LNCaP clone FGC (cell line): Measurements from ENCODE around the gene CAT.

Experiments
- DNase-seq: peaks from one replicate; pipeline ENCODE4 v3.0.0-alpha.2; 2011; ENCODE audit warnings: low read depth
- H3K4me3 ChIP-seq: 2 replicates; pipeline ENCODE4 v1.5.1; 2011; ENCODE audit warnings: mild to moderate bottlenecking, low read depth, low read length, control low read depth
- TF ChIP-seq, protein P1 (sequence below): IDR thresholded peaks from 2 replicates; pipeline ENCODE4 v1.5.1; 2012; ENCODE audit warnings: mild to moderate bottlenecking; ENCODE audit not compliant: control insufficient read depth, insufficient read depth; ENCODE audit errors: extremely low read depth

Gene CAT

DNA sequence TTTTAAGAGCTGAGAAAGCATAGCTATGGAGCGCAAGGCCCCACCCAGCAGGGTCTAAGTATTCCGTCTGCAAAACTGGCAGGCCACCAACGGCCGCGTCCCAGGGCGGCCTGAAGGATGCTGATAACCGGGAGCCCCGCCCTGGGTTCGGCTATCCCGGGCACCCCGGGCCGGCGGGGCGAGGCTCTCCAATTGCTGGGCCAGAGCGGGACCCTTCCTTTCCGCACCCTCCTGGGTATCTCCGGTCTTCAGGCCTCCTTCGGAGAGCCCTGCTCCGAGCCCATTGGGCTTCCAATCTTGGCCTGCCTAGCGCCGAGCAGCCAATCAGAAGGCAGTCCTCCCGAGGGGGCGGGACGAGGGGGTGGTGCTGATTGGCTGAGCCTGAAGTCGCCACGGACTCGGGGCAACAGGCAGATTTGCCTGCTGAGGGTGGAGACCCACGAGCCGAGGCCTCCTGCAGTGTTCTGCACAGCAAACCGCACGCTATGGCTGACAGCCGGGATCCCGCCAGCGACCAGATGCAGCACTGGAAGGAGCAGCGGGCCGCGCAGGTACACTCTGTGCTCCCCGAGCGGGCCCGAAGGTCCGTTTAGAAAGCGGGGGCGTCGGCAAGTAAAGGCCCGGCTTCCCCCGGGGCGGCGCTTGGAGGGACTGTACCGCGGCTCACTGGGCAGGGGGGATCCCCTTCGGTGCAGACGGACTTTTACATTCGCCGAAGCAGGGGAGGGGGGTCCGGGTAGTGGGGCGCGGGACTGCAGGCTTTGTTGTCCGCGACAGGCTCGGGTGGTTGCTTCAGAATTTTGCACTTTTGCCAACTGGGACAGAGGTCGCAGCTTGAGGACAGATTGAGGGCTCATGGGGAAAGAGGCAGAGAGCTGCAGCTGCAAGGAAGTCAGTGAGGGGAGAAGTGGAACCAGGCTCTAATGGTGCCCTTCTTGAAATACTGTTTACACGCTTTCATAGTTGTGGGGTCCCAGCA, at the start of gene CAT:
Gene CAT (plus strand): TSS at position 406 of the 979 bp plus-strand sequence. CDS start 80 bp downstream, at position 486.
- H3K4me3 ChIP-seq, result peak within 1 kb of the TSS; percentile 96
- TF ChIP-seq, protein P1, sequence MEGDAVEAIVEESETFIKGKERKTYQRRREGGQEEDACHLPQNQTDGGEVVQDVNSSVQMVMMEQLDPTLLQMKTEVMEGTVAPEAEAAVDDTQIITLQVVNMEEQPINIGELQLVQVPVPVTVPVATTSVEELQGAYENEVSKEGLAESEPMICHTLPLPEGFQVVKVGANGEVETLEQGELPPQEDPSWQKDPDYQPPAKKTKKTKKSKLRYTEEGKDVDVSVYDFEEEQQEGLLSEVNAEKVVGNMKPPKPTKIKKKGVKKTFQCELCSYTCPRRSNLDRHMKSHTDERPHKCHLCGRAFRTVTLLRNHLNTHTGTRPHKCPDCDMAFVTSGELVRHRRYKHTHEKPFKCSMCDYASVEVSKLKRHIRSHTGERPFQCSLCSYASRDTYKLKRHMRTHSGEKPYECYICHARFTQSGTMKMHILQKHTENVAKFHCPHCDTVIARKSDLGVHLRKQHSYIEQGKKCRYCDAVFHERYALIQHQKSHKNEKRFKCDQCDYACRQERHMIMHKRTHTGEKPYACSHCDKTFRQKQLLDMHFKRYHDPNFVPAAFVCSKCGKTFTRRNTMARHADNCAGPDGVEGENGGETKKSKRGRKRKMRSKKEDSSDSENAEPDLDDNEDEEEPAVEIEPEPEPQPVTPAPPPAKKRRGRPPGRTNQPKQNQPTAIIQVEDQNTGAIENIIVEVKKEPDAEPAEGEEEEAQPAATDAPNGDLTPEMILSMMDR, result no peak
- peak; percentile 94 for DNase-seq

DNA sequence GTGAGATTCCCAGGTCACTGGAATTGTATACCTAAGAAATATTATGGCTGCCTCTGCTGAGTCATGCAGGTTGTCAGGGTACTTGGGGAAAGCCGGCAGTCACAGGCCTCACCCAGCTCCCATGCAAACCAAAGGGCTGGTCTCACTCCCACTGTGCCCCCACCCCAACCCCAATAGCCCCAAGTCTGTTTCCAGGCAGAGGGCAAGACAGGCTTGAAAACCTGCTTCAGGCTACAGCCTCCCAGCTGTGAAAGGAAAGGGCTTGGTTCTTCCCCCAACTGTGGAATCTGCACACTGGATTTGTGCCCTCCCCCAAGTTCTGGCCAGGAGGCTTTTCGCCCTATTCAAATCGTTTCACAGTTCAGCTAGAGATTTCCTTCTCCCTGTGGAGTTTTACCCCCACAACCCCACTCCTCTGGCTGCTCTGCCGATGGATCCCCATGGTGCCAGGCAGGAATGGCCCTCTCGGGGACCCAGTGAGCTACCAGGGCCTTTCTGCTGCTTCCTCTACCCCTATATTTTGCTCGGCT, 43.9 kb upstream of the CAT start:
- DNase-seq, result no peak
- no peak overlapping the region for H3K4me3 ChIP-seq
- TF ChIP-seq, protein P1, result no peak

DNA sequence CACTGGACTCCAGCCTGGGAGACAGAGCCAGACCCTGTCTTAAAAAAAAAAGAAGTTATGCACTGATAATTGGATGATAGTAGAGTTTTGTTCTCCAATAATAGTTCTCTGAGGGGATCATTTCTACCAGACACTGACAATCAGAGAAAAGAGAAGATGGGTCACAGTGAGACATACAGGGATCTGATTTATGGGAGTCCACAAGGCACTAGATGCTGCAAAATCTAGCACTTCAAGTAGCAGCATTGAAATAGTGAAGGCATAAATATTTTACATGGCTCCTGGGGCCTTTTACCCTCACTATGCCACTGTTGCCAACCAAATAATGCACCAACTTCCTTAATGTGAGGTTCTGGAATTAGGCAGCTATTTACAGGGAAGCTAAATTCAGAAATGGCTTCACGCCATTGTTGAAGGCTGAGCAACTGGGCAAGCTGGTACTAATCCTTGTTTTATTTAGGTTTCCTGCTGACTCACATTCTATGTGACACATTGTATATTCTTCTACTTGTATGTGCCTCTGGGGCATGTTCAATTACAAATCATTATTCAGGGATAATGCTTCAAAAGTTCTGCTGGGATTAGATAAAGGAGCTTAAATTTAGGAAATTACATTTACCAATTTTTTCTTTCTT, 42.7 kb upstream of the CAT start:
- DNase-seq, result peak; percentile 46
- TF ChIP-seq, protein P1, result no peak

DNA sequence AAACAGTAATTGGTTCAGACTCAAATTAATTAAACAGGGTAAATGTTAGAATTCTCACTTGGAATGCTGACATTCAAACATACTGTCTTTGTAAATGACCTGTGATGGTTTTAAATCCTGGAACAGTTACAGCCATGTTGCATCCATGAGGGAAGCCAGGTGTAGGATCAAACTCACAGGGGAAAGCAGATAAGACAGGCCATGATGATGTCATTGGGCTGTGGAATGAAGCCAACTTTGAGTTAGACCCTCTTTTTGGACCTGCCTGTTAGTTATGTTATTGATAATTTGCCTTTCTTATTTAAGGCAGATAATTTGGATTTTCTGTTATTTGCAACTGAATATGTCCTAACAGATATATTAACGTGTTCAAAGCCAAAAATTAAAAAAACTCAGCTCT, 41.6 kb upstream of the CAT start:
- no peak overlapping the region for H3K4me3 ChIP-seq
- TF ChIP-seq, protein P1, result no peak
- DNase-seq, result no peak

More for the DNA sequence above, 42.7 kb upstream of the CAT start:
- no peak overlapping the region for H3K4me3 ChIP-seq

DNA sequence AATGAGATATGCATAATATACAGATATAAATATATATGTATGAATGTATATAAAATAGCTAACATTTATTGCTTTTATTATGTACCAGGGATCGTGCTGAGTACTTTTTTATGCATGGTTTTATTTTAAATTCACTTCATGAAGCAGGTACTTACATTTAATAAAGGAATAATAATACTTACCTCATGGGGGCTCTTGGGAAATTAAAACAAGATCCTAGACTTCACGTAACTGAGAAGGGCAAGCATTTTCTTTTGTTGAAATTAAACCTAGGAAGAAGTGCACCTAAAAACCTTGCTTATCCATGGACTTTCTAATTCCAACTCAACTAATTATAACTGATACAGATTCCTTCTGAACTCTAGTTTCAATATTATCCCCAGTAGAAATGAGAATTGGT, 40.9 kb upstream of the CAT start:
- no peak for DNase-seq
- no peak overlapping the region for H3K4me3 ChIP-seq
- TF ChIP-seq, protein P1, result no peak

DNA sequence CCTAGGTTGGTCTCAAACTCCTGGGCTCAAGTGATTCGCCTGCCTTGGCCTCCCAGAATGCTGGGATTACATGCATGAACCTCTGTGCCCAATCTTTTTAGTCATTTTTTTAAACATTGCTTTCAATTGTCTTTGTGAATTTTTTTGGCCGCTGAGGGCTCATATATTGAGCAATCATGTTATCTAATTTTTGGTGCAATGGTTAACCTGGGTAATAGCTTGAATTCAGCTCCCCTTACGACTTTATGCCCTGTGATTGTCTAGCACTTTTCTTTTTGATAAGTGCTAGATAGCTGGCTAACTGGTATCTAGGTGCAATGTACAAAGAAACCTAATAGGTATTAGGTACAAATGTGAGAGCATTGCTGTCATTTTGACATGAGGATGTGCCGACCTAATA, 35.3 kb upstream of the CAT start:
- no peak for DNase-seq
- TF ChIP-seq, protein P1, result no peak
- no peak overlapping the region for H3K4me3 ChIP-seq
